ENCODE results near the gene SCGB1D1.
A peak's percentile ranks its signal among the peaks of the same experiment; 100 is the strongest.
"Not testable (repeated sequence)": the region's sequence is repeated elsewhere in the genome, so short reads cannot be mapped to it uniquely, and the experiment has no call there.

The SCGB1D1 gene

GRCh38 chr11:62171261-62171723 lies 18.7 kb upstream of the SCGB1D1 start:
- Histone ChIP-seq H3K4me1 (ENCODE audit: control insufficient read depth, insufficient read depth, low read length) (no peaks in the 10 kb centered on the region), H3K27me3 (ENCODE audit: control insufficient read depth, insufficient read depth, low read length) (no peaks in the 10 kb centered on the region), H3K4me3 (ENCODE audit: low read depth, low read length) (no peak overlapping the region), H3K9ac (ENCODE audit: low read depth, low read length) (no peak overlapping the region), H3K36me3 (ENCODE audit: control insufficient read depth, insufficient read depth, low read length) (no peaks in the 10 kb centered on the region), H3K9me3 (ENCODE audit: control insufficient read depth, insufficient read depth, low read length) (no peaks in the 10 kb centered on the region)

GRCh38 chr11:62172294-62172693 lies 17.7 kb upstream of the SCGB1D1 start:
- Histone ChIP-seq H3K4me3 (ENCODE audit: low read depth, low read length) (no peak overlapping the region), H3K9me3 (ENCODE audit: control insufficient read depth, insufficient read depth, low read length) (no peaks in the 10 kb centered on the region), H3K4me1 (ENCODE audit: control insufficient read depth, insufficient read depth, low read length) (no peaks in the 10 kb centered on the region), H3K36me3 (ENCODE audit: control insufficient read depth, insufficient read depth, low read length) (no peaks in the 10 kb centered on the region), H3K27me3 (ENCODE audit: control insufficient read depth, insufficient read depth, low read length) (no peaks in the 10 kb centered on the region), H3K9ac (ENCODE audit: low read depth, low read length) (no peak overlapping the region)

- no peaks in the 10 kb centered on the region for H3K36me3 ChIP-seq (ENCODE audit: control insufficient read depth, insufficient read depth, low read length)
- no peaks in the 10 kb centered on the region for H3K4me1 ChIP-seq (ENCODE audit: control insufficient read depth, insufficient read depth, low read length)
- no peaks in the 10 kb centered on the region for H3K27me3 ChIP-seq (ENCODE audit: control insufficient read depth, insufficient read depth, low read length)
- no peak overlapping the region for H3K4me3 ChIP-seq (ENCODE audit: low read depth, low read length)
- no peaks in the 10 kb centered on the region for H3K9me3 ChIP-seq (ENCODE audit: control insufficient read depth, insufficient read depth, low read length)
- no peak overlapping the region for H3K9ac ChIP-seq (ENCODE audit: low read depth, low read length)
These were observed 13.2 kb upstream of the SCGB1D1 start for GRCh38 chr11:62176766-62177165.

DNA sequence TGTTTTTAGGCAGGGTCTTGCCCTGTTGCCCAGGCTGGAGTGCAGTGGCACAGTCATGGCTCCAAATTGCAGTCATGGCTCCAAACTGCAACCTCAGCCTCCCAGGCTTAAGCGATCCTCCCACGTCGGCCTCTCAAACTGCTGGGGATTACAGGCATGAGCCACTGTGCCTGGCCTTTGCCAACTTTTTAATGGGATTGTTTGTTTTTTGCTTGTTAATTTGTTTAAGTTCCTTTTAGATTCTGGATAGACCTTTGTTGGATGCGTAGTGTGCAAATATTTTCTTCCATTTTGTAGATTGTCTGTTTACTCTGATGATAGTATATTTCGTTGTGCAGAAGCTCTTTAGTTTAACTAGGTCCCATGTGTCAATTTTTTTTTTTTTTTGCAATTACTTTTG lies 10.0 kb upstream of the SCGB1D1 start:
- H3K27me3 ChIP-seq (ENCODE audit: control insufficient read depth, insufficient read depth, low read length) = no peaks in the 10 kb centered on the region
- no peaks in the 10 kb centered on the region for H3K4me1 ChIP-seq (ENCODE audit: control insufficient read depth, insufficient read depth, low read length)
- H3K9me3 ChIP-seq (ENCODE audit: control insufficient read depth, insufficient read depth, low read length) = no peaks in the 10 kb centered on the region
- no peak overlapping the region for H3K9ac ChIP-seq (ENCODE audit: low read depth, low read length)
- H3K36me3 ChIP-seq (ENCODE audit: control insufficient read depth, insufficient read depth, low read length) = no peaks in the 10 kb centered on the region
- no peak overlapping the region for H3K4me3 ChIP-seq (ENCODE audit: low read depth, low read length)

GRCh38 chr11:62181097-62181496 lies 8.9 kb upstream of the SCGB1D1 start:
- Histone ChIP-seq H3K9ac (ENCODE audit: low read depth, low read length) (no peak overlapping the region), H3K9me3 (ENCODE audit: control insufficient read depth, insufficient read depth, low read length) (no peaks in the 10 kb centered on the region), H3K4me1 (ENCODE audit: control insufficient read depth, insufficient read depth, low read length) (no peaks in the 10 kb centered on the region), H3K36me3 (ENCODE audit: control insufficient read depth, insufficient read depth, low read length) (no peaks in the 10 kb centered on the region), H3K27me3 (ENCODE audit: control insufficient read depth, insufficient read depth, low read length) (no peaks in the 10 kb centered on the region), H3K4me3 (ENCODE audit: low read depth, low read length) (no peak overlapping the region)

- Histone ChIP-seq H3K9ac (ENCODE audit: low read depth, low read length) (no peak overlapping the region), H3K9me3 (ENCODE audit: control insufficient read depth, insufficient read depth, low read length) (no peaks in the 10 kb centered on the region), H3K4me1 (ENCODE audit: control insufficient read depth, insufficient read depth, low read length) (no peaks in the 10 kb centered on the region), H3K27me3 (ENCODE audit: control insufficient read depth, insufficient read depth, low read length) (no peaks in the 10 kb centered on the region), H3K4me3 (ENCODE audit: low read depth, low read length) (no peak overlapping the region), H3K36me3 (ENCODE audit: control insufficient read depth, insufficient read depth, low read length) (no peaks in the 10 kb centered on the region)
These were observed 7.7 kb upstream of the SCGB1D1 start for GRCh38 chr11:62182147-62182891.

- no peak overlapping the region for H3K9ac ChIP-seq (ENCODE audit: low read depth, low read length)
- H3K4me3 ChIP-seq (ENCODE audit: low read depth, low read length) = no peak overlapping the region
- no peaks in the 10 kb centered on the region for H3K27me3 ChIP-seq (ENCODE audit: control insufficient read depth, insufficient read depth, low read length)
- no peaks in the 10 kb centered on the region for H3K36me3 ChIP-seq (ENCODE audit: control insufficient read depth, insufficient read depth, low read length)
- H3K4me1 ChIP-seq (ENCODE audit: control insufficient read depth, insufficient read depth, low read length) = no peaks in the 10 kb centered on the region
- no peaks in the 10 kb centered on the region for H3K9me3 ChIP-seq (ENCODE audit: control insufficient read depth, insufficient read depth, low read length)
These were observed 3.8 kb upstream of the SCGB1D1 start for GRCh38 chr11:62186195-62186594.

DNA sequence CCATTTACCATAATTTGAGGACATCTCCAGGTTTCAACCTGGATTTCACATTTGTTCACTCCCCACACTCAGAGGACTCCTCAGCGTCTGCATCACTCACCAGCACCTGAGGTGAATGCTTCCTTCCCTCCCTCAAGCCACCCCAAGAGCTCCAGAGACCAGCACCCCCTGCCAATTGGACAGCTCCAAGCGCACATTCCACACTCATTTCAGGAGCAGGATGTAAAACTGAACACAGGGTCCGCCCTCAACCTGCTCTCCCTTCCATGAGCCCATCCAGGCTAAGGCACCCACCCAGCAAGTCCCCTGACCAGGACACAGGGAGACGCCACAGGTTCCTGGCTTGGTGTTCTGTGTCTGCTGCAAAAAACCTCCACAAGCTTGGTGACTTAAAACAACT lies 3.9 kb downstream of the SCGB1D1 start:
- no peaks in the 10 kb centered on the region for H3K36me3 ChIP-seq (ENCODE audit: control insufficient read depth, insufficient read depth, low read length)
- no peak overlapping the region for H3K4me3 ChIP-seq (ENCODE audit: low read depth, low read length)
- no peaks in the 10 kb centered on the region for H3K9me3 ChIP-seq (ENCODE audit: control insufficient read depth, insufficient read depth, low read length)
- H3K9ac ChIP-seq (ENCODE audit: low read depth, low read length) = no peak overlapping the region
- H3K4me1 ChIP-seq (ENCODE audit: control insufficient read depth, insufficient read depth, low read length) = peaks cover 6% of the 10 kb centered on the region
- no peaks in the 10 kb centered on the region for H3K27me3 ChIP-seq (ENCODE audit: control insufficient read depth, insufficient read depth, low read length)

- not testable (repeated sequence) for H3K4me3 ChIP-seq (ENCODE audit: low read depth, low read length); H3K27me3 ChIP-seq (ENCODE audit: control insufficient read depth, insufficient read depth, low read length); H3K36me3 ChIP-seq (ENCODE audit: control insufficient read depth, insufficient read depth, low read length); H3K9me3 ChIP-seq (ENCODE audit: control insufficient read depth, insufficient read depth, low read length); H3K4me1 ChIP-seq (ENCODE audit: control insufficient read depth, insufficient read depth, low read length); H3K9ac ChIP-seq (ENCODE audit: low read depth, low read length)
These were observed 5.0 kb downstream of the SCGB1D1 start for GRCh38 chr11:62195010-62195409.

- Histone ChIP-seq H3K36me3 (ENCODE audit: control insufficient read depth, insufficient read depth, low read length) (no peaks in the 10 kb centered on the region), H3K27me3 (ENCODE audit: control insufficient read depth, insufficient read depth, low read length) (no peaks in the 10 kb centered on the region), H3K4me1 (ENCODE audit: control insufficient read depth, insufficient read depth, low read length) (peaks cover 6% of the 10 kb centered on the region), H3K4me3 (ENCODE audit: low read depth, low read length) (peak overlapping the region; percentile 1), H3K9ac (ENCODE audit: low read depth, low read length) (no peak overlapping the region), H3K9me3 (ENCODE audit: control insufficient read depth, insufficient read depth, low read length) (no peaks in the 10 kb centered on the region)
These were observed 5.9 kb downstream of the SCGB1D1 start for GRCh38 chr11:62195945-62196344.

DNA sequence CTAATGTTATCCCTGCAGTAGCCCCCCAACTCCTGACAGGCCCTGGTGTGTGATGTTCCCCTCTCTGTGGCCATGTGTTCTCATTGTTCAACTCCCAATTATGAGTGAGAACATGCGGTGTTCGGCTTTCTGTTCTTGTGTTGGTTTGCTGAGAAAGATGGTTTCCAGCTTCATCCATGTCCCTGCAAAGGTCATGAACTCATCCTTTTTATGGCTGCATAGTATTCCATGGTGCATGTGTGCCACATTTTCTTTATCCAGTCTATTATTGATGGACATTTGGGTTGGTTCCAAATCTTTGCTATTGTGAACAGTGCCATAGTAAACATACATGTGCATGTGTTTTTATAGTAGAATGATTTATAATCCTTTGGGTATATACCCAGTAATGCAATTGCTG lies 7.4 kb downstream of the SCGB1D1 start:
- H3K9me3 ChIP-seq (ENCODE audit: control insufficient read depth, insufficient read depth, low read length); H3K4me3 ChIP-seq (ENCODE audit: low read depth, low read length); H3K9ac ChIP-seq (ENCODE audit: low read depth, low read length); H3K36me3 ChIP-seq (ENCODE audit: control insufficient read depth, insufficient read depth, low read length); H3K4me1 ChIP-seq (ENCODE audit: control insufficient read depth, insufficient read depth, low read length); H3K27me3 ChIP-seq (ENCODE audit: control insufficient read depth, insufficient read depth, low read length): not testable (repeated sequence)

DNA sequence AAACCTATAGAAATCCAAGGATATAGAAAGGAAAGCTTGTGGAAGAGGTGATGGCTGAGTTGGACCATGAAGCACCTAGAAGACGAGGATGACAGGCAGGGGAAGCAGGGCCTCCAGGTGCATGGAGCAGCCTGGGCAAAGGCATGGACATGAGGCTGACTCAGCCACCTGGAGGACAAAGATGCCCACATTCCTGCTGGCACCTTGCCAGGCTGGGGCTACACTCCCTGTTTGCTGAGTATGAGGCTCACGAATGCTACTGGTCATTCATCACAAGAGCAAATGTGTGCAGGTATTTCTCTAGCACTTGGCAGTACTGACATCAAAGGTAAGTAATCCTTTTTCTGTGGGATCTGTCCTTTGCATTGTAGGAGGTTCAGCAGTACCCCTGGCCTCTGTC lies 11.4 kb downstream of the SCGB1D1 start:
- no peak overlapping the region for H3K4me3 ChIP-seq (ENCODE audit: low read depth, low read length)
- no peak overlapping the region for H3K9ac ChIP-seq (ENCODE audit: low read depth, low read length)
- H3K9me3 ChIP-seq (ENCODE audit: control insufficient read depth, insufficient read depth, low read length) = no peaks in the 10 kb centered on the region
- no peaks in the 10 kb centered on the region for H3K36me3 ChIP-seq (ENCODE audit: control insufficient read depth, insufficient read depth, low read length)
- H3K4me1 ChIP-seq (ENCODE audit: control insufficient read depth, insufficient read depth, low read length) = no peaks in the 10 kb centered on the region
- no peaks in the 10 kb centered on the region for H3K27me3 ChIP-seq (ENCODE audit: control insufficient read depth, insufficient read depth, low read length)
